Urinary bladder (tissue), 4 donors: Measurements from ENCODE around the gene RNASE2. TPM values are rescaled to one million over a fixed set of nuclear protein-coding genes. Genes with fewer than 3 reads are reported as not detected.
"Not testable (repeated sequence)": the region's sequence is repeated elsewhere in the genome, so short reads cannot be mapped to it uniquely, and the experiment has no call there.

ENCODE experiments used
- DNase-seq: peaks from one replicate; pipeline ENCODE4 v3.0.0-alpha.2; 2015; ENCODE audit errors: extremely low spot score
- H3K27ac ChIP-seq: one replicate; pipeline ENCODE4 v1.5.1; 2013; ENCODE audit warnings: low read depth, mild to moderate bottlenecking, moderate library complexity
- H3K36me3 ChIP-seq: one replicate; pipeline ENCODE4 v1.6.1; 2013; ENCODE audit warnings: mild to moderate bottlenecking, moderate library complexity; ENCODE audit not compliant: insufficient read depth
- H3K4me1 ChIP-seq: one replicate; pipeline ENCODE4 v1.6.1; 2013; ENCODE audit warnings: mild to moderate bottlenecking, moderate library complexity; ENCODE audit not compliant: insufficient read depth
- H3K4me3 ChIP-seq: one replicate; pipeline ENCODE4 v1.5.1; 2013; ENCODE audit warnings: low read depth, low read length
- WGBS: extraction: QIAGEN DNeasy Blood & Tissue Kit; methylation state at CpG from one replicate; pipeline ENCODE4 v1.1.7; 2013; 5-methylcytosine and 5-hydroxymethylcytosine counted together
- polyA plus RNA-seq: library from polyadenylated mRNA; stranded (reverse); fragments of 200-250 nt; gene quantifications from one replicate; pipeline ENCODE4 v1.2.3, GENCODE V29; 2013
- total RNA-seq: library from RNA; depleted of rRNA; stranded (reverse); fragments of >200 nt; gene quantifications from one replicate; pipeline ENCODE4 v1.2.3, GENCODE V29; 2014
- donor health status: healthy with polysubstance abuse.
- donor health status: healthy.

Gene RNASE2
- total and polyA plus RNA-seq, 2 donors: 1.3 to 11.4 TPM

DNA sequence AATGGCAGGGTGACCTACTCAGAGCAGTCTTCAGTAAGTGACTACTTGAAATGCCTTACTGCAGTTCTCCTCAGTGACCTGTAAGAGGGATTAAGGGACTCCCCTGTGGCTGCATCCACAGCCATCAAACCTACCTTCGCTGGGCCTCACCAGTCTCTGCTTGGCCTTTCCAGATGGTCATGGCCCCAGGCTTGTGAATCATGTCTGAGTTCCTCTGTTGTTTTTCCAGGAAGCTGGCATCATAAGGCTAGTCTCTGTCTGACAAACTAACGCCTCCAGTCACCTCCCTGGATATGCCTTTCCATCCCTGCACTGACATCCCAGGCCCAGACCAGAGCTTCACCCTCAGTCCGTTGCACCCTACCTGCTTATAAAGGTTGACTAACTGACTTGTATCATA, 14.0 kb downstream of the RNASE2 start:
- Histone ChIP-seq H3K4me1 (no peaks in the 10 kb centered on the region), H3K4me3 (no peak overlapping the region), H3K36me3 (no peaks in the 10 kb centered on the region), H3K27ac (no peak overlapping the region)
- no peak for DNase-seq
- WGBS: 89% methylated on average over 3 of the region's 3 CpGs

DNA sequence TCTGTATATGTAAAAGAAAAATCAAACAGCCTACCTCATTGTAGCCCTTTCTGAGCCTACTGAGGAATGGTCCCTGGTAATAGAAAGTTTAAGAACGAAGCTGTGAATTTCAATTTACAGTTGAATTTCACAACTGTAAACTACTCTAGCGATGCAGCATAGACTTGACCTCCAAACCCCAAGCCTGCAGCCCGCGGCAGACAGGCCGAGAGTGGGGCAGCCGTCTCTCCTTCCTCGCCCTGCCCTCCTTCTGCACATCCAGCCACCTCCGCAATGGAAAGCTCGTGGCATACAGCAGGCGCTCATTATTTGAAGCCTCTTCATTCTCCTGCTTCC, 15.3 kb downstream of the RNASE2 start:
- H3K4me3 ChIP-seq: peak overlapping the region; percentile 48
- WGBS: 18% methylated on average over 10 of the region's 10 CpGs
- no peaks in the 10 kb centered on the region for H3K4me1 ChIP-seq
- no peak overlapping the region for H3K27ac ChIP-seq
- no peak for DNase-seq
- H3K36me3 ChIP-seq: no peaks in the 10 kb centered on the region

DNA sequence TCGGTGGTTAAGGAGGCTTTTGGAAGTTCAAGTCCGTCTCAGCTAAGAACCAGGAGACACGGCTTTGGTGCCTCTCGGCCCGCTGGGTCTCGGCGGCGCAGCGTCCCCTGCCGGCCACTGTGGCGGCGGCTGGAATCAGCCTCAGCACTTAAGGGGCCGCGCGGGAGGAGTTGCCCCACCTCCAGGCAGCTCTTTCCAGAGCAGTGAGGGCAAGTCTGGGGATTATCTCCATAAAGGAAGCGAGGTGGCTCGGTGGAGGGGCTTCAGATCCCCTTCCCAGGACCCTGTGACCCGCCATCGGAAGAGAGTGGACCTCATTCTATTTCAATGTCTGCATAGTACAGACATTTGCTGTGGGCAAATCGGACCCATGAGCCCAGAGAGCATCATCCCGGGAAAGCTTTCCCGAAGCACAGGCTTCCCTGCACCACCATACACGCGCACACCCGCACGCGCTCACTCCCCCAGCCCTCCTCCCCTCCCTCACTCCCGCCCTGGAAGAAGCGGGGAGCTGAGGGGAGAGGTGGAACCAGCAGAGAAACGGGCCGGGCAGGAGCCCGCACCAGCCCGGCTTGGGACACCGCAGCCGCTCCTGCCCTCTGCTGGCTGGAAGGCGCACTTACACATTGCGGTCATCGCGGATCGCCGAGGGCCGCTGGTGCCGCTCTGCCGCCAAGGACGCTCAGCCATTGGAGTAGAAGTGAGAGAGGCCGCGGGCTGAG, 15.9 kb downstream of the RNASE2 start:
- WGBS: under 1% methylated on average over 47 of the region's 47 CpGs
- Histone ChIP-seq H3K4me3 (peak overlapping the region; percentile 48), H3K4me1 (no peaks in the 10 kb centered on the region), H3K27ac (no peak overlapping the region), H3K36me3 (no peaks in the 10 kb centered on the region)
- DNase-seq: peak; percentile 67

DNA sequence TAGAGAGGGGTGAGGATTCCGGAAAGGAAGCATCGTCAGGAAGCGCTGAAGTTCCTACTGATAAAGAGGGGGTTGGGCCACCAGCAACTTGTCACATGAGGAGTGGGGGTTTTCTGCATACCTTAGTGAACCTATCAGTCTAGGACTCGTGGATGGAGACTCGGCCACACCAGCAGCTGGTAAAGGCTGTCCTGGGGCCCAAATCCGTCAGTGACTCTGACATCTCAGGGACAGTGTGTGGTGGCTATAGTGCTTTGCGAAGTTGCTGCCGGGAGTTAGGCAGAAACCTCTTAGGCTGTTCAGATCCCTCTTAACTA, 16.4 kb downstream of the RNASE2 start:
- no peak for DNase-seq
- WGBS: 19% methylated on average over 8 of the region's 8 CpGs
- Histone ChIP-seq H3K36me3 (no peaks in the 10 kb centered on the region), H3K4me3 (no peak overlapping the region), H3K27ac (no peak overlapping the region), H3K4me1 (no peaks in the 10 kb centered on the region)

DNA sequence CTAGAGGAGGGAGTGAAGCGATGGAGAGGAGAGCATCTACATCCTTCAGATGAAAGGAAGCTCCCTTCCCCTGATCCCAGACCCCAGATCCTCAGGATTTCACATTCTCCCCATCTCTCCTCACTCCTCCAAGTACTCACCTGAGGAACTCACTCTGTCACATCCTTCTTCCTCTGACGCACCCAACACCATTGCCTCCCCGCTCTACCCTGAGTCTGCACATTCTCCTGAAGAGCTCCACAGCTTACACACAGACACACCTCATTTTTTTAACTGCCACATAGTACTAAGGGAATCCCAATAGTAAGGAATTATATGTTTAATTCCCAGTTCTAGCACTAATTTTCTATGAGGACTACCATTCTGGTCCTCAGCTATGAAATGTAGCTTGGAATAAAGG, 18.2 kb downstream of the RNASE2 start:
- WGBS: 97% methylated on average over 3 of the region's 3 CpGs

DNA sequence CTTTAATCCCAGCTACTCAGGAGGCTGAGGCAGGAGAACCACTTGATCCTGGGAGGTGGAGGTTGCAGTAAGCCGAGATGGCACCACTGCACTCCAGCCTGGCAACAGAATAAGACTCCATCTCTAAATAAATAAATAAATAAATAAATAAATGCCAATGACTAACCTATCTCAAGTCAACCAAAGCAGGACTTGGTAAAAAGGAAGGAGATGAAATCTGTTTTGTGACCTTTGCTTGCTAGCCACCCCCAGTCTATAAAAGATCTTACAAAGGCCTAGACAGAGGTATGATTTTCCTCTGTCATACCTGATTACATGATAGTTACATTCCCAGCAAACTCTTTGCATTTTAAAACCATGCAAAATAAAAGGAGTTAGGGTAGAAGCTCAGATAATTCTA, 21.0 kb downstream of the RNASE2 start:
- no peak for DNase-seq
- WGBS: 95% methylated on average over 1 of the region's 1 CpG
- Histone ChIP-seq H3K36me3 (no peaks in the 10 kb centered on the region), H3K4me1 (no peaks in the 10 kb centered on the region), H3K4me3 (no peak overlapping the region), H3K27ac (no peak overlapping the region)

More for the DNA sequence above, 18.2 kb downstream of the RNASE2 start:
- no peaks in the 10 kb centered on the region for H3K36me3 ChIP-seq
- no peaks in the 10 kb centered on the region for H3K4me1 ChIP-seq
- DNase-seq: no peak
- no peak overlapping the region for H3K4me3 ChIP-seq
- H3K27ac ChIP-seq: no peak overlapping the region

DNA sequence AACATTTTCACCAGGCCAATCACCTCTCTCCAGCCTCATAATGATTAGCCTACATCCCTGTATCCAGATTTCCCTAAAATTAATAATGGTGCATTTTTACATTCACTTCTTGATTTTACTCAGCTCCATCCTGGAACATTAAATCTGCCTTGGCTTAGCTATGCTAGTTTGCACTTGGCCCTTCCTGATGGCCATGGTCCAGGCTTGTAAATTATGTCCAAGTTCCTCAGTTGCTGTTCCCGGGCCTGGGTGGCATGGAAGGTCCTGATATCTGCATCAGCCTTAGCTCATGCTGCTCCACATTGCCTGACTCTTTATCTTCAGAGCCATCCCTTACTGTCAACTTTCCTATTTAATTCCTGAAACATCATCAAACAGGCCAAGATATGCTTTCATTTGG, 23.4 kb downstream of the RNASE2 start:
- no peak for DNase-seq
- H3K27ac ChIP-seq: no peak overlapping the region
- H3K36me3 ChIP-seq: no peaks in the 10 kb centered on the region
- 21% methylated on average over 1 of the region's 1 CpG for WGBS
- H3K4me3 ChIP-seq: no peak overlapping the region
- no peaks in the 10 kb centered on the region for H3K4me1 ChIP-seq

DNA sequence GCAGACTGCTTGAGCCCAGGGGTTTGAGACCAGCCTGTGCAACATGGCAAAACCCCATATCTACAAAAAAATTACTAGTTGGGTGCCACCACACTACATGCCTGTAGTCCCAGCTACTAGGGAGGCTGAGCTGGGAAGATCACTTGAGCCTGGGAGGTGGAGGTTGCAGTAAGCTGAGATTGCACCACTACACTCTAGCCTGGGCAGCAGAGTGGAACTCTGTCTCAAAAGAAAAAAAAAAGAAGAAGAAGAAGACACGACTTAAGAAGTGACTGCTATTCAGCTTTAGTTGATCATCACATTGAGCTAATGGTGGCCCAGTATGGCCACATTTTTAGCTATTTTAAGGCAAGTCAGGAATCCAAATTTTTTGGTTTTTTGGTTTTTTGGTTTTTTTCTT, 25.6 kb downstream of the RNASE2 start:
- H3K27ac ChIP-seq: no peak overlapping the region
- H3K4me3 ChIP-seq: no peak overlapping the region
- H3K36me3 ChIP-seq: no peaks in the 10 kb centered on the region
- H3K4me1 ChIP-seq: no peaks in the 10 kb centered on the region
- WGBS: 68% methylated on average over 1 of the region's 1 CpG
- DNase-seq: no peak

DNA sequence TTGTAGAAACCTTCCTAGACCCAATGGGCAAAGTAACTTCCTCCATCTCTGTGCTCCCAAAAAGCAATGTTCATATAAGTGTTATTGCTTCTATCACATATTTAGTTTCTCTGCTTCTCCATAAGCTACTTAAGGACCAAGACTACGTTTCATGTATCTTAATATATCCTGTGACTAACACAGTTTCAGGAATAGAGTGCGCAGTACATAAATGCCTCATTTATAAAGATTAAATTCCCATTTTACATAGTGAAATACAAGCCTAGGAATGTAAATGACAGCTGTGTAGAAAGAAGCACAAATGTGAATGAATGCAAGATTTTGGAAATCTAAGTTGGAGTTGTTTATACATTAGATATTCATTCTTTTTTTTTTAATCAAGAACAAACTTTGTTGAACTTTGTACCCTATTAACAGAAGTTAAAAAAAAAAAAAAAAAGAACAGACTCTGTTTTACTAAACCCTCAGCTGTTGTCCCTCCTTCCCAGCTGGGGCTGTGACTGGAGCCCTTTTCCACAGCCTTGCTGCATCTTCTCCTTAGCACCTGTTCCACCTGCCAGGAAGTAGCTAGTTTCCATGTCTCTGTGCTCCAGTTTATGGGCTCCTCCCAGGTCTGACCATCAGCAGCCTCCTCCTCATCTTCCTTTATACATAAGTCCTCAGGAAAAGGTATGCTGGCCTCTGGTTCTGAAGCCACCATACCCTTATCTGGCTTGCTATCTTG, 27.5 kb downstream of the RNASE2 start:
- Histone ChIP-seq H3K27ac (no peak overlapping the region), H3K36me3 (no peaks in the 10 kb centered on the region), H3K4me1 (no peaks in the 10 kb centered on the region), H3K4me3 (no peak overlapping the region)
- 77% methylated on average over 2 of the region's 2 CpGs for WGBS
- no peak for DNase-seq

DNA sequence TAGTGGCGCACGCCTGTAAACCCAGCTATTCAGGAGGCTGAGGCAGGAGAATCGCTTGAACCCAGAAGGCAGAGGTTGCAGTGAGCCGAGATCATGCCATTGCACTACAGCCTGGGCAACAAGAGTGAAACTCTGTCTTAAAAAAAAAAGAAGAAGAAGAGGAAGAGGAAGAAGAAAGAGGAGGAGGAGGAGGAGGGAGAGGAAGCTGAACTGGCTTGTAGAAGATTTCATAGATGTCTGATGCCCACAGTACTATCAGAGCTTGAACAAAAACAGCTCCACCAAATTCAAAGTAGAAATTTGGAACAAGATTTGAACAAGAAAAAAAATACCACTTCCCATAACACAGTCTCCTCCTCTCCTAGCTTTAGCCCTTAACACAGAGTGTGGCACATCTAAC, 30.4 kb downstream of the RNASE2 start:
- not testable (repeated sequence) for DNase-seq
- WGBS: 92% methylated on average over 4 of the region's 4 CpGs

DNA sequence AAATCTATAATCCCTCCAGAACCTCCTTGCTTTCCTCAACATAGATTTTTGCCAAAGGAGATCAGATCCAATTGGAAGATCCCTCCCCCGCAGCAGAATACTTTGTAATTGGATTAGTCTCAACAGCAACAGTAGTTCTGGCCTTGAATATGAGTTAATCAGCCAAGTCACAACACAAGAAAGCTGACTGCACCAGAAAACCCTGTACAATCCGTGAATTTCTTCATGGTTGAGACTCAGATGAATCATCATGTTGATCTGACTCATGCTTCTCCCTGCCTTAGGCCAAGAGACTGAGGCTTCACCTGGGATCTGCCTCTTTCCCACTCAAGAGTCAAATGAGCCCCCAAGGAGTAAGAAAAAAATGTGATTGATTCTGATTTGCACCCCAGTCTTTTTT, 31.5 kb downstream of the RNASE2 start:
- 40% methylated on average over 2 of the region's 2 CpGs for WGBS

More for the DNA sequence above, 30.4 kb downstream of the RNASE2 start:
- not testable (repeated sequence) for H3K36me3 ChIP-seq, H3K27ac ChIP-seq, H3K4me1 ChIP-seq, H3K4me3 ChIP-seq

DNA sequence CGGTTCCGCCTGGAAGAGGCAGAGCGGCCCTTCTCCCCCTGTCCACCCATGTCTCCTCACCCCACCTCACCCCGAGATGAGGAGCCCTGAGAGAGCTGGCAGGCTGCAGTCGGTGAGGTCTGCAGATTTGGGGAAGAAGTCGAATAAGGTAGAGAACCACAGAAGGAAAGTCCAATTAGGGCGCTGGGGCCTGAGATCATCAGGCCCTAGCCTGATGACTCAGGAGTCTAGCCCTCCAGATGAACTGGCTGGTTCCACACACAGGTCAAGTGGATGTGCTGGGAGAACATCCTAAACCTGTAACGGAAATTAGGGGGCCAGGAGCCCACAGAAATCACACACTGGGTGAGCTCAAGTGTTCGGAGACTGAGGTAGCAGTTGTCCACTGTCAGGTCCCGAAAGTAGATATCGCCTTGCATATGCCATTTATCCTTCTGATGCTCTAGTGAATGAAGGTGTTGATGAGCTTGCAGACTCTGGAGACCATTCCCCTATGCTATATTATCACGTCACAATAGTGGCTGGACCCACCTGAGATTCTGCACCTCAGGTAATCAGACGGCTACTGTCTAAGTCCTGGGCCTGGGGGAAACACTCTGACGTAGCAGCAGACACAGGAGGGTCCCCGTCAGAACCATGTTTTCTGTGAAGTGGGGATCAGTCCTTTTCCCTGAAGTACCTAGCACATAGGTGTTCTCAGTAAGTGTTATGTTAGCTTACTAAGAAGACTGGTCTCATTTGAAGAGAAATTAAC, 33.6 kb downstream of the RNASE2 start:
- H3K36me3 ChIP-seq: no peaks in the 10 kb centered on the region
- no peak for DNase-seq
- 86% methylated on average over 15 of the region's 15 CpGs for WGBS
- no peak overlapping the region for H3K27ac ChIP-seq
- H3K4me3 ChIP-seq: no peak overlapping the region
- no peaks in the 10 kb centered on the region for H3K4me1 ChIP-seq

More for the DNA sequence above, 31.5 kb downstream of the RNASE2 start:
- DNase-seq: no peak
- Histone ChIP-seq H3K36me3 (no peaks in the 10 kb centered on the region), H3K4me3 (no peak overlapping the region), H3K27ac (no peak overlapping the region), H3K4me1 (no peaks in the 10 kb centered on the region)

DNA sequence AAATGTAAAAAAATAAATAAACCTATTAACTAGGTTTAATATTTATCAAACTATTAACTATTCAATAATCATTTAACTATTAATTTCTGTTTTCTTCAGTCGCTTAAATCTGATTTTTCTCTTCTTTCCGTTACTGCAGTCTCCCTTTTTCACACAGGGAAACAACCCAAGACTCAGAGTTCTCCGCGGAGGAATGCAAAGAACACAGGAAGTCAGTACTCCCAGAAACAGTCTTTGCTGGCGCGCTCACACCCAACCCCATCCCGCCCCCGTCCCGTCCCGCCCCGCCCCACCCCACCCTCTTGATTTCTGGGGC, 34.1 kb downstream of the RNASE2 start:
- Histone ChIP-seq H3K27ac (no peak overlapping the region), H3K4me3 (peak overlapping the region; percentile 79), H3K4me1 (no peaks in the 10 kb centered on the region), H3K36me3 (no peaks in the 10 kb centered on the region)
- DNase-seq: no peak
- 1% methylated on average over 11 of the region's 11 CpGs for WGBS
